Inflammatory macrophage (primary cell): ENCODE results near the gene CELSR1.

Experiments
- DNase-seq, 2 donors: peaks; one replicate each; pipeline ENCODE4 v3.0.0-alpha.2; 2020 to 2022

The CELSR1 gene

DNA sequence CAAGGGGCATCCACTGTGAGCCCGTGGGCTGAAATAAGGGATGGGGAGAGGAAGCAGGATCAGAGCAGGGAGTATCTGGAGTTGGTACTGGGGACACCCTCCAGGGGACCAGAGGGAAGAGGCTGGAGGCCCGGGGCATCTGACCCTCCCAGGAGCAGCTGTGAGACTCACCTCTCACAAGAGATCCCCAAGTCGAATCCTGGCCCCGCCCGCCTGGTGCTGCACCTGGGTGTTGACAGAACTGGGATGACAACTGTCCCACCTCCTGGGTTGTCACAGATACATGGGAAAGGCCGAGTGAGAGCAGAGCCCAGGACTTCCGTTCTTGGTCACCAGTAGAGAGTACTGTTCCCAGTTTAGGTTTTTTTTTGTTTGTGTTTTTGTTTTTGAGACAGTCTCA lies 78.9 kb downstream of the CELSR1 start:
- no peak for DNase-seq

- DNase-seq, result no peak
Observed at GRCh38 chr22:46457502-46458488, 79.6 kb downstream of the CELSR1 start.

- no peak for DNase-seq
Observed at GRCh38 chr22:46456818-46457163, 80.6 kb downstream of the CELSR1 start.

- no peak for DNase-seq
Observed at GRCh38 chr22:46455446-46455845, 82.0 kb downstream of the CELSR1 start.

GRCh38 chr22:46454504-46455269 lies 82.7 kb downstream of the CELSR1 start:
- no peak for DNase-seq

DNA sequence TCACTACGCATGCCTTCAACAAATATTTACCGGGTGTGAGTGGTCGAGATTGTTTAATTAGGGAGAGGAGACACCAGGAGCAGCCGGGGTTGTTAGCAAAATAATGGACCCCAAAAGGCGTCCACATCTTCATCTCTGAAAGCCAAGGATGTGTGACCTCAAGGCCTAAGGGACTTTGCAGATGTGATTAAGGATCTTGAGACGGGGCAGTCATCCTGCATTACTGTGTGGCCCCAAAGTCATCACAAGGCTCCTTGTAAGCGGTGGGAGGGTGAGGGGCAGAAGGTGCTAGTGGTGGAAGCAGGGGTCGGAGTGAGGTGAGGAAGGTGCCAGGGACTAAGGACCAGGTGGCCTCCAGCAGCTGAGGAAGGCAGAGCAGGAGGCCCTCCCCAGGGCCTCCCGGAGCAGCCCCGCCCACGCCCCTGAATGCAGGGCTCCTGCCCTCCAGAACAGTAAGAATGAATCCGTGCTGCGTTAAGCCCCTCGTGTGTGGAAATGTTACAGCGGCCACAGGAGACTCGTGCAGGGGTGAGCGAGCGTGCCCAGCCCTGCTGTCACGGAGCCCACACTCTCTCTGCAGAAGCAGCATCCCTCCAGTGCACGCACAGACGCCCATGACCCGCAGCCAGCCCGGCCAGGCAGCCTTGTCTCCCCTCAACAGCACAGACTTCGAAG lies 83.5 kb downstream of the CELSR1 start:
- no peak for DNase-seq

GRCh38 chr22:46453006-46453828 lies 84.2 kb downstream of the CELSR1 start:
- DNase-seq, result no peak

GRCh38 chr22:46452195-46453005 lies 85.0 kb downstream of the CELSR1 start:
- DNase-seq, result no peak

DNA sequence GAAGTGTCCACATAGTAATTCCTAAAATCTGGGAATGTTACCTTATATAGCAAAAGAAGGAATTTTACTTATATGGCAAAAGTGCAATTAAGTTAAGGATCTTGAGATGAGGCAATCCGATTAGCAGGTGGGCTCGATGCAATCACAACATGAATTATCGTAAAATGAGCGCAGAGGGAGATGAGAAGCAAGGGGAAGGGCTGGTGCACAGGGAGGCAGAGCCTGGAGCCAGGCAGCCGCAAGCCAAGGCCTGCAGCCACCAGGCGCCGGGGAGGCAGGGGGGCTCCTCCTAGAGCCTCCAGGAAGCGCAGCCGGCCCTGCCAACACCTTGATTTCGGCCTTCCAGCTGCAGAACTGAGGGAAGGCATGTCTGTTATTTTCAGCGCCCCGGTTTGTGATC lies 85.7 kb downstream of the CELSR1 start:
- DNase-seq, result no peak

DNA sequence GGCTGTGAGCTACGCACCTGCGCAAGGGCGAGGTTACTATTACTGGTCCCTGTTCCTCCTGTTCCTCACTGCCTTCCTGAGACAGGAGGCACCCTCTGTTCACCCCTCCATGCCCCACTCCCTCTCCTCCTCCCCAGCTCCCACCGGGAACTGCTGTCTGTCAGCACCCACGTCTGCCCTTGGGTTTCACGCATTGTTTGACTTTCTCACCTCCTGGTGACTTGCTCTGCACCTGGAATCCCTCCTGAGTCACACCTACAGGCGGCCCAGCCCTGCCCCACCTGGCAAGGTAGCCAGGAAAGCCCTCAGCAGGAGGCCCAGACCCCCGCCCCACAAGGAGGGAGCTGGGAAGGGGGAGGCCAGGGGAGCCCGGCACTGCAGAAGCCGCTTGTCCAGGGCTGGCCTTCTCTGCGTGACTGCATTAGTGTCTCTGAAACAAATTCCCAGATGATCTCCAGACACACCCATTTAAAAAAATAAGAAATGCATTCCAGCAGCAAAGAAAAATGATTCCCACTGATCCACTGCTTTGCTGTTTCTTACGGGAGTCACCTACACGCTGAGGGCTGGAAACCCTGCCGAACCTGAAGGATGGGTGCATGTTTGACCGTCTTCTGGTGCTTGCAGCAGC lies 86.4 kb downstream of the CELSR1 start:
- DNase-seq, result no peak

DNA sequence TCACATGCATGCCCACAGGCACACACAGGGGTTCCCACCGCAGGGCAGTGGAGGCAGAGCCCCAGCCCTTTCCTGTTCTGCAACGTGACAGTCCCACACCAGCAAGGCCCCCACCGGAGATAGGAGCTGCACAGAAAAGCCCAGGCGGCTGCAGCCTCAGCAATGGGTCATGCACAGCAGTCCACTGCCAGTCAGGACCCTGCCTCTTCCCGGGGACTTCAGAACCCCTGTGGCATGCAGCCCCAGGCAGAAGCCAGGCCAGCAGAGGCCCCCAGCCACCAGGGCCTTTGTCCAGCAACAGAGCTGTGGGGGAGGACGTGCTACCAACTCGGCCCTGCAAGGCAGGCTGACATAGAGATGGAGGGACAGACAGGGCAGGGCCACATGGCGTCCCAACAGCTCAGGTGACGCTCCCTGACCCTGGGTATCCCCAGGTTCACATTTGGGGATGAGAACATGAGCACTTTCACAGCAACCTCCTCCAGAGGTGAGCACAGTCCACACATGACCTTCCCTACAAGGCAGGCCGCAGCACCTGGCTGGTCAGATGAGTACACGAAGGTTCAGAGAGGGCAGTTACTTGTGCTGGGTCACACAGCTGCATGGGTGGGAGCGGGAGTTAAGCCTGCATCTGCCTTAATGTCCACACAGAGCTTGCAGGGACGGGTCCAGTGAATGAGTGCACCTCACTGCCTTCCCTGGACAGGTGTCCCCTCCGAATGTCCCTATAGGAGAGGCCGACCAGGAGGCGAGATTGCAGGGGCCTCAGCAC lies 87.3 kb downstream of the CELSR1 start:
- DNase-seq, result no peak

GRCh38 chr22:46449116-46449691 lies 88.2 kb downstream of the CELSR1 start:
- DNase-seq, result no peak

DNA sequence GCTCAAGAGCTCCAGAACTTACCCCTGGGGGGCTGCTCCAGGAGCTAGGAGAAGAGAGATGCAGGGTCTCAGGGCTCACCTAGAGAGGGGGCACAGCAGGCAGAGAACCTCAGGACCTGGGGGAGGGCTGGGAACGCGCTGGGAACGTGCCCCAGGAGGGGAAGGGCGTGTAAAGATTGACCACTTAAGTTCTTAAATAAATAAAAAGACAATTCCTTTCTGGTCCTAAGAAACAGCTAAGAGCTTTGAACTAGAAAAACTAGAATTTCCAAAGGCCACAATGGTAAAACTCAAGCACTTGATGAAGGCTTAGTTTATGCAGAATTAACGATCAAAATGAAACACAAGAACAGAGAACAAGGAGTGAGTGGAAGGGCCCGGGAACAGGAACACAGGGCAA lies 89.1 kb downstream of the CELSR1 start:
- DNase-seq, result no peak

DNA sequence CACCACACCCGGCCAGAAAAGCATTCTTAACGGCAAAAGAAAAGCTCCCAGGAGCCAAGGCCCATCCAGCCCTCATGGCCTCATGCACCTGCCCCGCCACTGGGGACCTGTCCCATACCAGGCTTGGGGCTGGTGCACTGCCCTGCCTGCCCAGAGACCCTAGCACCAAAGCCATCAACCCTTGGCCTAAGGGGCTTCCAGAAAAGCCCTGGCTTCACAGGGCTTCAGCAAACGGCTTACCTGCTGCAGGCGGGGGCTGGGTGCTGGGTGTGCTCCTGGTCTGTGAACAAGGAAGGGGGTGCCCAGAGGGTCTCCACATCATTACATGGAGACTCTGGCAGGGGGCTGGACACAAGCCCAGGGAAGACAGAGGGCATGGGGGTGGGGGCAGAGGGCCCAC lies 89.5 kb downstream of the CELSR1 start:
- DNase-seq, result no peak

- no peak for DNase-seq
Observed at GRCh38 chr22:46446799-46447198, 90.6 kb downstream of the CELSR1 start.

- no peak for DNase-seq
Observed at GRCh38 chr22:46445771-46446420, 91.5 kb downstream of the CELSR1 start.

DNA sequence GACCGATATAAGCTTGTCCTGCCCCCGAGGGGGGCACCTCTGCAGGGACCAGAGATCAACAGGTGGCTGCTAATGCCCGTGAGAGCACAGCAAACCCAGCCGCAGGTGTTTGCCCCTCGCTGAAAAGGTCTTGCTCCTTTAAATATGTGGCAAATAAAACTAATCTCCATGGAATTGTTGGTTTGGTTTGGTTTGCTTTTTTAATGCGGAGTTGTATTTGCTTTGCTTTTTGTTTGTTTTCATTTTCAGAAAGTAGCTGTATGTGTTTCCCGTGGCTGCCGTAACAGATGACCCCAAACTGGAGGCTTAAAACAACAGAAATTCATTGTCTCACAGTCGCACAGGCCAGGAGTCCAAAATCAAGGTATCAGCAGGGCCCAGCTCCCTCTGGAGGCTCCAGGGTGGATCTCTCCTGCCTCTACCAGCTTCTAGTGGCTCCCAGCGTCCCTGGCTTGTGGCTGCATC lies 93.0 kb downstream of the CELSR1 start:
- DNase-seq, result no peak

- DNase-seq, result no peak
Observed at GRCh38 chr22:46443850-46444389, 93.5 kb downstream of the CELSR1 start.
